Endothelial cell of umbilical vein (primary cell): ENCODE measurements around the gene ESYT2. TPM values are rescaled to one million over a fixed set of nuclear protein-coding genes. Genes with fewer than 3 reads are reported as not detected.

Source experiments
- BruUV-seq: library from RNA; stranded (reverse); fragments of 400-500 nt; replicated peaks from 2 replicates; lab custom pipeline; 2021; lab: Mats Ljungman, UMichigan
- CTCF ChIA-PET: fragments of 300-600, 350-600 bp; sonication (Branson Sonifier 250); formaldehyde crosslinking; loops from one replicate; lab custom pipeline; 2021; ENCODE audit warnings: antibody characterized with exemption, inconsistent platforms; lab: Charles Lee
- POLR2A ChIA-PET: fragments of 300-600, 350-600 bp; sonication (Branson Sonifier 250); formaldehyde crosslinking; loops from one replicate; lab custom pipeline; 2021; ENCODE audit warnings: antibody characterized with exemption, inconsistent platforms; lab: Charles Lee
- DNase-seq: peaks from one replicate; pipeline ENCODE4 v3.0.0-alpha.2; 2011; ENCODE audit warnings: low read depth, low spot score
- FAIRE-seq: peaks from 2 replicates; lab custom pipeline; 2011; peaks lifted over from hg19 to GRCh38; lab: Jason Lieb, UNC
- H2AFZ ChIP-seq: 2 replicates; pipeline ENCODE4 v1.6.0; 2012; ENCODE audit warnings: low read depth, low read length, control low read depth, inconsistent platforms
- H3K27ac ChIP-seq: 2 replicates; pipeline ENCODE4 v1.5.1; 2011; ENCODE audit warnings: low read depth, mild to moderate bottlenecking, control low read depth, low read length, moderate library complexity; ENCODE audit not compliant: insufficient read depth
- H3K27me3 ChIP-seq, 2 experiments: 2 replicates each; pipeline versions ENCODE4 v1.6.0 to v1.6.1; 2011; ENCODE audit warnings: low read length in 2 of 2, mixed read lengths in 1 of 2; ENCODE audit not compliant: control insufficient read depth in 2 of 2, insufficient read depth in 2 of 2
- H3K36me3 ChIP-seq, 2 experiments: 2 replicates in 1 of 2; 3 replicates in 1 of 2; pipeline ENCODE4 v1.5.1; 2011; ENCODE audit warnings: low read length in 2 of 2, mild to moderate bottlenecking in 1 of 2, moderate library complexity in 1 of 2; ENCODE audit not compliant: control insufficient read depth in 2 of 2, insufficient read depth in 2 of 2; ENCODE audit errors: extremely low read depth in 1 of 2
- H3K4me1 ChIP-seq: 3 replicates; pipeline ENCODE4 v1.5.1; 2011; ENCODE audit warnings: mild to moderate bottlenecking, low read length; ENCODE audit not compliant: control insufficient read depth, insufficient read depth; ENCODE audit errors: extremely low read depth
- H3K4me2 ChIP-seq: 2 replicates; pipeline ENCODE4 v1.6.1; 2011; ENCODE audit warnings: low read length, control low read depth, mixed read lengths; ENCODE audit not compliant: insufficient read depth
- H3K4me3 ChIP-seq, 3 experiments: fragments of 200-600 bp in 1 of 3; sonication (generic), shearing (Covaris generic) in 1 of 3; replicated peaks in 1 of 3; 2 replicates each; pipeline ENCODE4 v1.5.1; 2011 to 2016; ENCODE audit warnings: control low read depth in 3 of 3, low read length in 3 of 3, mild to moderate bottlenecking in 2 of 3, inconsistent platforms in 1 of 3, low read depth in 1 of 3, moderate library complexity in 1 of 3; ENCODE audit not compliant: insufficient read depth in 1 of 3
- H3K79me2 ChIP-seq: 2 replicates; pipeline ENCODE4 v1.6.0; 2012; ENCODE audit warnings: low read length, inconsistent platforms; ENCODE audit not compliant: control insufficient read depth, insufficient read depth
- H3K9ac ChIP-seq: replicated peaks from 2 replicates; pipeline ENCODE3; 2011; ENCODE audit warnings: low read length, control low read depth; ENCODE audit not compliant: insufficient read depth; ENCODE audit errors: extremely low read depth
- H3K9me1 ChIP-seq: replicated peaks from 3 replicates; pipeline ENCODE4 v1.6.0; 2011; ENCODE audit warnings: mild to moderate bottlenecking, low read length; ENCODE audit not compliant: control insufficient read depth, insufficient read depth; ENCODE audit errors: extremely low read depth
- H3K9me3 ChIP-seq: replicated peaks from 2 replicates; pipeline ENCODE4 v1.5.1; 2012; ENCODE audit warnings: low read length, inconsistent platforms; ENCODE audit not compliant: control insufficient read depth, insufficient read depth
- H4K20me1 ChIP-seq: replicated peaks from 2 replicates; pipeline ENCODE3; 2011; ENCODE audit warnings: mild to moderate bottlenecking, low read length; ENCODE audit not compliant: control insufficient read depth, insufficient read depth; ENCODE audit errors: extremely low read depth
- EZH2 ChIP-seq: IDR thresholded peaks from 2 replicates; pipeline ENCODE4 v1.6.1; 2012; ENCODE audit warnings: borderline replicate concordance, low read depth, mild to moderate bottlenecking, moderate library complexity, low read length, inconsistent platforms; ENCODE audit not compliant: severe bottlenecking
- FOS ChIP-seq: IDR thresholded peaks from 2 replicates; pipeline ENCODE4 v1.6.1; 2011; ENCODE audit warnings: mild to moderate bottlenecking, low read length, moderate library complexity, borderline replicate concordance; ENCODE audit not compliant: insufficient read depth
- GATA2 ChIP-seq: IDR thresholded peaks from 2 replicates; pipeline ENCODE4 v1.7.0; 2011; ENCODE audit warnings: low read depth, mild to moderate bottlenecking, moderate library complexity, mixed read lengths, low read length; ENCODE audit not compliant: insufficient read length, insufficient read depth
- JUN ChIP-seq: IDR thresholded peaks from 2 replicates; pipeline ENCODE4 v1.6.1; 2011; ENCODE audit warnings: borderline replicate concordance, low read depth; ENCODE audit not compliant: insufficient read length, insufficient read depth
- MYC ChIP-seq: IDR thresholded peaks from one replicate; pipeline ENCODE4 v1.6.1; 2011; ENCODE audit warnings: mild to moderate bottlenecking, low read depth, low read length
- POLR2A ChIP-seq: IDR thresholded peaks from 2 replicates; pipeline ENCODE4 v1.6.1; 2012; ENCODE audit warnings: low read depth, mild to moderate bottlenecking, control low read depth, low read length
- POLR2AphosphoS5 ChIP-seq: IDR thresholded peaks from 2 replicates; pipeline ENCODE4 v1.6.1; 2012; ENCODE audit warnings: low read depth, mild to moderate bottlenecking, control low read depth, low read length, moderate library complexity; ENCODE audit not compliant: insufficient read depth
- dilution Hi-C: fragments of 300-500 bp; cut with MboI; formaldehyde crosslinking; loops from one replicate; pipeline ENCODE4 v1.15.0; 2019; ENCODE audit warnings: low sequenced_read_pairs; ENCODE audit not compliant: extremely low pct_ligation_motif_present
- intact Hi-C: fragments of 100-400 bp; cut with micrococcal nuclease; formaldehyde crosslinking; loops from one replicate; pipeline ENCODE4 v1.10.0; 2022
- polyA plus RNA-seq, 4 experiments: library from polyadenylated mRNA; depleted of rRNA in 3 of 4; stranded (reverse) in 3 of 4; unstranded in 1 of 4; fragments of >200 nt; gene quantifications; 2 replicates each; pipeline versions ENCODE4 v1.2.1 to v1.2.3, GENCODE V29; 2011 to 2012; ENCODE audit warnings: missing spikeins in 1 of 4
- total RNA-seq: library from RNA; stranded (reverse); gene quantifications from 2 replicates; pipeline ENCODE4 v1.2.3, GENCODE V29; 2021
- TF ChIP-seq, protein P1 (sequence below), 2 donors: IDR thresholded peaks; 1 replicate in 1 of 2; 2 replicates in 1 of 2; pipeline ENCODE4 v1.5.1; 2011; ENCODE audit warnings: low read length in 2 of 2, mild to moderate bottlenecking in 2 of 2, moderate library complexity in 2 of 2, control low read depth in 1 of 2, inconsistent platforms in 1 of 2, low read depth in 1 of 2; ENCODE audit not compliant: insufficient read depth in 1 of 2; ENCODE audit errors: extremely low read depth in 1 of 2
- TF ChIP-seq, protein P2 (sequence below): IDR thresholded peaks from 2 replicates; pipeline ENCODE4 v1.6.1; 2011; ENCODE audit not compliant: insufficient read depth, insufficient read length

Gene ESYT2
- total and polyA plus RNA-seq, 2 donors (not counting 3 experiments of a cell fraction or from before 2014, with no cell fraction given), result 18.8 to 46.6 TPM

DNA sequence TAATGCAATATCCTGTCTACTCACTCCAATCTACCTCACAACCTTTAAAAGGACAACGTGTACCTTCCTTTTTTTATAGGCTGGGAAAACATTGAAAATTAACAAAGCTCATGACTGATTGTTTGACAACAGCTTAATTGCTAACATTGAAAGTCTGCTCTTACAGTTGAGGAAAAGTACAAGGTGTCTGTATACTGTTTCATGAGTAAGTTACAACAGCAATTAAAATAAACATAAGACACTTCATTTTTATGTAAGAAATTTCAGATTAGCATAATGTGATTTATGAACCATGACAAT lies 96.1 kb downstream of the ESYT2 start:
- no peak overlapping the region for H3K27ac ChIP-seq
- no peaks in the 10 kb centered on the region for H3K79me2 ChIP-seq
- H3K4me3 ChIP-seq, result no peak overlapping the region
- no peaks in the 10 kb centered on the region for H4K20me1 ChIP-seq
- no peak for FAIRE-seq
- intact Hi-C loops, result no loop called here
- ChIA-PET CTCF (interaction anchor here (1.3 kb wide), 1 partner anchor 244 kb away, joined by 4 read pairs; no protein-coding TSS in a partner anchor), POLR2A (no interaction called here)
- no peak for TF ChIP-seq POLR2AphosphoS5
- no peak for TF ChIP-seq EZH2
- no peak for TF ChIP-seq GATA2
- no peak for TF ChIP-seq JUN
- no peak for TF ChIP-seq POLR2A
- TF ChIP-seq FOS, result no peak
- TF ChIP-seq, protein P1, sequence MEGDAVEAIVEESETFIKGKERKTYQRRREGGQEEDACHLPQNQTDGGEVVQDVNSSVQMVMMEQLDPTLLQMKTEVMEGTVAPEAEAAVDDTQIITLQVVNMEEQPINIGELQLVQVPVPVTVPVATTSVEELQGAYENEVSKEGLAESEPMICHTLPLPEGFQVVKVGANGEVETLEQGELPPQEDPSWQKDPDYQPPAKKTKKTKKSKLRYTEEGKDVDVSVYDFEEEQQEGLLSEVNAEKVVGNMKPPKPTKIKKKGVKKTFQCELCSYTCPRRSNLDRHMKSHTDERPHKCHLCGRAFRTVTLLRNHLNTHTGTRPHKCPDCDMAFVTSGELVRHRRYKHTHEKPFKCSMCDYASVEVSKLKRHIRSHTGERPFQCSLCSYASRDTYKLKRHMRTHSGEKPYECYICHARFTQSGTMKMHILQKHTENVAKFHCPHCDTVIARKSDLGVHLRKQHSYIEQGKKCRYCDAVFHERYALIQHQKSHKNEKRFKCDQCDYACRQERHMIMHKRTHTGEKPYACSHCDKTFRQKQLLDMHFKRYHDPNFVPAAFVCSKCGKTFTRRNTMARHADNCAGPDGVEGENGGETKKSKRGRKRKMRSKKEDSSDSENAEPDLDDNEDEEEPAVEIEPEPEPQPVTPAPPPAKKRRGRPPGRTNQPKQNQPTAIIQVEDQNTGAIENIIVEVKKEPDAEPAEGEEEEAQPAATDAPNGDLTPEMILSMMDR (IDR thresholded peaks at IDR 0.05; ENCODE audit: extremely low read depth in 1 of 2, insufficient read depth in 1 of 2, low read depth in 1 of 2, low read length in 2 of 2), result no peak
- no peak for TF ChIP-seq MYC
- TF ChIP-seq, protein P2, sequence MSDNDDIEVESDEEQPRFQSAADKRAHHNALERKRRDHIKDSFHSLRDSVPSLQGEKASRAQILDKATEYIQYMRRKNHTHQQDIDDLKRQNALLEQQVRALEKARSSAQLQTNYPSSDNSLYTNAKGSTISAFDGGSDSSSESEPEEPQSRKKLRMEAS, result no peak
- no peaks in the 10 kb centered on the region for H3K9me1 ChIP-seq
- no peak overlapping the region for H3K9ac ChIP-seq
- dilution Hi-C loops, result no loop called here
- H3K27me3 ChIP-seq, result no peaks in the 10 kb centered on the region
- no peaks in the 10 kb centered on the region for H3K9me3 ChIP-seq
- H2AFZ ChIP-seq, result no peak overlapping the region
- no peak for DNase-seq
- H3K4me2 ChIP-seq, result no peak overlapping the region
- H3K36me3 ChIP-seq, result peaks cover 3 to 10% of the 10 kb centered on the region in 2 experiments
- H3K4me1 ChIP-seq, result peaks cover 3% of the 10 kb centered on the region
- no TSS peak for BruUV-seq
